Measurements from ENCODE around the gene FBXO41.
"Not testable (repeated sequence)": the region's sequence is repeated elsewhere in the genome, so short reads cannot be mapped to it uniquely, and the experiment has no call there.

The FBXO41 gene

DNA sequence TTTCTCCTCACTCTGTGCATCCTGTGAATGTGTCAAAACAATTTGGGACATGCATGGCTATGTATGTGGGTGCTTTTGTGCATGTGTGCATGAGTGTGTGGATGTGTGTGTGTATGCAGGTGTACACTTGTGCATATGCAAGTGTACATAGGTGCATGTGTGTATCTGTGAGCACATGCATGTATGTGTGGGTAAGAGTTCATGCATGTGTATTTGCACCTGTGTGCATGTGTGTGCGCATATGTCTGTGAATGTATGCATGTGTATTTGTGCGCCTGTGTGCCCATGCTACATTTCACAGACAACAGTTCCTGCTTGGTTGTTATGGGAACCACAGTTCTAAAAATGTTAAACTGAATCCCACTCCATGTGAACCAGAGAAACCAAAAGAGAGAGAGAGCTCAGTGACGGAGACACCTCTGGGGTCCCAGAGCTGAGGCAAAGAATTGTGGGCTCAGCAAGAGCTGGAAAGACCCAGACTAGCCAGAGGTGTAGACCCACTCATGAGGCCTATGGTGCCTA, 1.9 kb upstream of the FBXO41 start:
- no peak for DNase-seq

GRCh38 chr2:73285159-73285739, 971 bp upstream of the FBXO41 start:
- peak; percentile 26 to 54 for DNase-seq

DNA sequence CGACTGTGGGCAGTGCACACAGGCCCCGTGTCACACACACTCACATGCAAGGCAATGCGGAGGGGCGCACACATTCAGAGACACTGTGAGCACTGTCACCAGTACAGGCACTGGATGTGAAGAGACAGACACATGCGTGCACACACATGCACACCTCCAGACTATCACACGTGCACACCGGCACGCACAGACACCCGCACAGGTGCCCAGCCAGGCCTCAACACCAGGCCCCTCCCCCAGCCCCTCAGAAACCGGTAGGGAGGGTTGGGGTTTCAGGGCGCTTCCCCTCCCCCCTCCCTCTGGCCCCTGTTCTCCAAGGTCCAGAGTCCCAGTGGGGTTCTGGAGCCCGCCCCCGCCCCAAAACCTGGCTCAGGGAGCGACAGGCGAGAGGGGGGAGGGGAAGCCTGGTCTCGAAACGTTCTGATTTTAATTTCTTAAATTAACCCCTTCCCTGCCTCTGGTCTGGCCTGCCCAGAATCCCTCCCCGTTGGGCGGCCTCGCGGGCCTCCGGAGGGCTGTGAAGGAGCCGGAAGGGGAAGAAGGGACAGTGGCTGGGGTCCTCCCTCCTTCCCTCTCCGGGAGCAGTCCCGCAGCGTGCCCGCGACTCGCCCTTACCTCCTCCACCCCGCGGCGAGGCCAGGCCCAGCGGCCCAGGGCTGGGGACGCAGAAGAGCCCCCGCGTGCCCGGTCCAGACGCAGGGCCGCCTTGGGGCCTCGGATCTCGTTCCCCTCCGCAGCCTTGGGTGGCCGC, 558 bp downstream of the FBXO41 start:
- DNase-seq, result peak in 1 of 2 donors; percentile 10

DNA sequence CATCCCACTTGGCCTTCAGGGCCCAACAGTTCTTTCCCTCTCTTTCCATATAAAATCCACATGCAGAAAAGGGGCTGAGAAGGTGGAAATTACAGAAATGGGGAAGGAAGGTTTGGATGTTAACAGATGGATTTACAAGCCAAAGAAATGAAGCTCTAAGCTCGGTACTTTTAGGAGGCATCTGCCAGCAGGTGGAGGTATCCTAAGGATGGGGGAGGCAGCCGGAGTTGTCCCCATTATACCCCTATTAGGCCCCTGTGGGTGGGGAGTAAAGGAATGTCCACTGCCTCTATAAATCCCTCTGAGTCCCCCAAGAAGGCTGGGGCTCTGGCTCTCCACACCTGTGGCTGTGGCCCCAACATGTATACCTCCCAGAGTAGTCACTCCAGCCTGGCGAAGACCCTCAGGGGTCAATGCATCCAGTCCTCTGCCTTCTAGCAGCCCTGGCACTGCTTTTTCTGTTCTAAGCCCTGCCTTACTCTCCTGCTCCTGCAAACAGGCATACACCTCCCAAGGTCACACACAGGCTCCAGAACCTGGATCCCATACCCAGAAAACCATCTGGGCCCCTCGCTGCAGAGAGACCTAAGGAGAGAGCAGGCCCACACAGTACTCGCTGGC, 1.2 kb downstream of the FBXO41 start:
- DNase-seq, result no peak

- DNase-seq, result no peak
Observed at GRCh38 chr2:73281244-73281643, 3.0 kb downstream of the FBXO41 start.

DNA sequence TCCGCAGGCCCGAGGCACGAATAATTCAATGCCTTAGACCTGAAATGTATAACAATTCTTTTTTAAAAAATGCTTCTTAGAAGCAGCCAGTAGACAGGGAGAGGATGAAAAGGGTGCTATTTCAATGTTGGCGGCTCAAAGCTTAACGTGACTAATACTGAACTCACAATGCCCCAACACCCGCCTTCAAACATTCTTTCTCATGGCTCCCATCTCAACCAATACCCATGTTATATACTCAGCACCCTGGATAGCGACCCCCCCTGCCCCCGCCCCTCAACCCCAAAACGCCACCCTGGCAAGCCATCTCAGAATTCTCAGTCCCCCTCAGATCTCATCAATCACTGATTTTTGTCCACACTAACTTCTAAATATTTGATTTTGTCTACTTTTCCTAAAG, 4.4 kb downstream of the FBXO41 start:
- DNase-seq, result no peak

GRCh38 chr2:73272270-73272669, 12.0 kb downstream of the FBXO41 start:
- no peak for DNase-seq

GRCh38 chr2:73269686-73270465, 14.4 kb downstream of the FBXO41 start:
- no peak for DNase-seq

- DNase-seq, result peak; percentile 83 to 89
Observed at GRCh38 chr2:73268830-73269685, 15.2 kb downstream of the FBXO41 start.

DNA sequence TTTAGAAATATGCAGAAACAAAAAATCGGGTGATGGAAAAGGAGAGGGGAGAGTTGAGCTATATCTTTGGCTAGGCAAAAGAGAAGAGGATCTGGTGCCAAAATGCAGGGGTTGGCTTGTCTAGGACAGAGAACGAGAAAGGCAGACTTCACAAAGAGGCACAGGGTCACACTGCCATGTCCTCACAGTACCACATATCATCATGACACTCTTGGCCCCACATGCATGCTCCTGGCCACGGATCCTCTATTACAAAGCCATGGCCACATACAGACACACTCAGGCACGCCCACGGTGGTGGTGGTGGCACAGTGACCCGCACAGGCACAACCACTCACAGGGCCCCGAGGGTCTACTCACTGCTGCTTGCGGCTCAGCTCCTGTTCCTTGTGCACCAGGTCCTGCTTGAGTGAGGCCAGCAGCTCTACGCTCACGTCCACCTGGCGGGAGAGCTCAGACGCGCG, 15.9 kb downstream of the FBXO41 start:
- DNase-seq, result no peak

- DNase-seq, result no peak
Observed at GRCh38 chr2:73267008-73267407, 17.3 kb downstream of the FBXO41 start.

DNA sequence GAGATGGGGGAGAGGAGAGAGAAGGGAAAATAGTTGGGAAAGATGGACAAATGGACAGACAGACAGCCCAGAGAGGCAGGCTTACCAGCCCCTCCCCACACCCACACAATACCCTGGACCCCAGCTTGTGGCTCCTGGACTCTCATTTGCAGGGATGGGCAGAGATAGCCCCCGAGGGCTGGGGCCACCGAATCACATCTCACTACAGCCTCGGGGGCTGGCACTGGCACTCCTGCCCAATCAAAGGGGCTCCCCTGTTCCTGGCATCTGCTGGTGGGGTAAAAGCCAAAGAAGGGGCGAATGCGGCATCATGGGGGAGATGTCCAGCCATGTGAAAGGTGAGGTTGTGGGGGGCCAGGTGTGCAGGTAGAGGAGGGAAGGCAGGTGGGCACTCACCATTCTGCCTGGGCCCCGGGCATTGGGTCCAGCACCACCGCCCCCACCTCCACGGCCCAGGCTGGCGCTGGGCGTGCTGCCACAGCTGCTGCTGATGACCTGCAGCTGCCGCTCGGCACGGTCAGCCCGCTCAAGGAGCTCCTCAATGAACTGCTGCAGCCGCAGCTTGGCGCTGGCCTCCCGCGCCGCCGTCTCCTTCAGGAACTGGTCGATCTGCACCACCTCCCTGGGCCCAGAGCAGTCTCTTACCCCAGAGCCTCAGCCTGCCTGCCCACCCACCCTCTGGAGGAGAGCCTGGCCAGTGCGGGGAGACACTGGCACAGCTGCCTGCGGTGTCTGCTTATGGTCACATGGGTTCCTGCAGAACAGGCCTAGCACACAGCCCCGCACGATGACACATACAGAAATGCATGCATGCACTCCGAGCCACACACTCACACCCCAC, 18.0 kb downstream of the FBXO41 start:
- no peak for DNase-seq

DNA sequence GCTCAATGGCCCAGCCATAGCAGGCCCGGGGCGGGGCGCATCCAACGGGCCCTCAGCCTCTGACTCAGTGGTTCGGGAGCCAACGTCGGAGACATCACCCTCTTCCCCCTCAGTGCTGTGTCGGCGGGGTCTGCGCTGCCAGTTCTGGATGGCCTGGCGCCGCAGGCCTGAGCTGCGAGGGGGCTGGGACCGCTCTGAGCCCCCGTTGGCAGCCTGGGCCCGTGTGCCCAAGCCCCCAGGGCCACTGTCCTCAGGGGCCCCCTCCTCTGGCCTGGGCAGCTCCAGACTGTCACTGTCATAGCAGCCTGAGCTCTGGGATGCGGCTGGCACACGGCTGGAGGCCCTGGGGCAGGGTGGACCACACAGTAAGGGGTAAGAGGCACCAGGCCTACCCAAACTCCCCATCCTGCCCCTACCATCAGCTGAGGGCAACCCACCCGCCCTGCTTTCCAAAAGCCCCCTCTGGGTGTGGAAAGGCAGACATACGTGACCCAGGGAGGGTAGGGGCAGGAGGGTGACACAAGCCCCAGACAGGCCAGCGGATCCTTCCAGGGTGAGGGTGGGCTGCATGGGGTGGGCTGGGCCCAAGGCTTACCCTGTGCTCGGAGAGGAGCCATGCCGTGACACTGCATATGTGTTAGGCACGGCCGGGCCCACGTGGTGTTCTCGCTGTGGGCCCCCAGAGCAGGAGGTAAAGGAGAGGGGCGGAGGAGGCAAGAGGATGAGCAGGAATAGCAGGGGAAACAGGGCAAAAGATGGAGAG, 18.8 kb downstream of the FBXO41 start:
- DNase-seq, result no peak

DNA sequence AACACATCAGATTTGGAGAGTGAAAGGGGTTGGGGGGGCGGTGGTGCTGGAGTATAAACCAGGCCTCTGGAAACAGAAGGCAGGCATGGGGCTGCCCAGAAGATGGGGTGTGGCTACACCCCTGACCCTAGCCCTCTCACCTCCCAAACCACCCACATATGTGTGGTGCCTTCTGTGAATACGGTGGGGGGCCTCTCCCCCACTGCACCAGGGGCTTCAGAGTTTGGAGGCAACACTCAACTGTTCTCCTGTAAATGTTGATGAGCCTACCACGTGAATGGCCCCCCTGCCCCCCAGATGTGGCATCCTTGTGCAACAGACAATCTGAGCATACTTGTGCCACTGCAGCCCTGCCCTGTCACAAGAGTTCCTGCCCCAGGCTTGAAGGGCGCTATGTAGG, 19.5 kb downstream of the FBXO41 start:
- DNase-seq, result no peak

- DNase-seq, result no peak
Observed at GRCh38 chr2:73264332-73264606, 20.0 kb downstream of the FBXO41 start.

DNA sequence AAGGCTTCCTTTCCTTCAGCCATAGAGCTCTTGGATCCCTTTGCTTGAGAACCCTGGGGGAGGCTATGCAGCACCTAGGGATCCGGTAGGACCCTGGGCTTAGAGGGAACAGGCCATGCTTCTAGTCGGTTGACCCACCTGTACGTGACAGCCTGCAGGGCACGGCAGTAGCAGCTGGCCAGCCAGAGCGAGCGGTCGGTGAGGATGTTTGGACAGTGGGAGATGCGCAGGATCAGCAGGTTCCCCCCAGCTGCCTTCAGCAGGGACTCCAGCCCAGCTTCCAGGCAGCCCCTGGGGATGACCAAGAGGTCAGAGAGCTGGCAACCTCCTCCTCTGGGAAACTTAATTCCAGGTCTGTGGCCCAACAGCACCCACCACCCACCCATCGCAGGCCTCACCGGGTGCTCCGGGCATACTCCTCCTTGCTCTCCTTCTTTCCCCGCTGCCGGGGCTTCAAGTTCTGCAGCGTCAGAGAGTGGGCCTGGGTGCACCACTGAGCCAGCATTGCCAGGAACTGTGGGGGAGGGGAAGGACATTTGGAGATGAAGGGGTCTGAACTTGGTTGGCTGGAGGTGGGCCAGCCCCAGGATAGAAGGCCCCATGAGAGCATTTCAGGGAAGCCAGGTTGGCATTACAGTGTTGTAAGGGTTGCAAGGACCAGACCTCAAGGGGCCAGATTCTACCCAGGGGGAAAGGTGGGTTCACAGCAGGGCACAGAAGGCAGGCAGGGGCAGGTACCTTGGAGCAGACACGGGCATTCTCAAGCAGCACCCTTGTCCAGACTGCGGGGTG, 20.5 kb downstream of the FBXO41 start:
- no peak for DNase-seq

DNA sequence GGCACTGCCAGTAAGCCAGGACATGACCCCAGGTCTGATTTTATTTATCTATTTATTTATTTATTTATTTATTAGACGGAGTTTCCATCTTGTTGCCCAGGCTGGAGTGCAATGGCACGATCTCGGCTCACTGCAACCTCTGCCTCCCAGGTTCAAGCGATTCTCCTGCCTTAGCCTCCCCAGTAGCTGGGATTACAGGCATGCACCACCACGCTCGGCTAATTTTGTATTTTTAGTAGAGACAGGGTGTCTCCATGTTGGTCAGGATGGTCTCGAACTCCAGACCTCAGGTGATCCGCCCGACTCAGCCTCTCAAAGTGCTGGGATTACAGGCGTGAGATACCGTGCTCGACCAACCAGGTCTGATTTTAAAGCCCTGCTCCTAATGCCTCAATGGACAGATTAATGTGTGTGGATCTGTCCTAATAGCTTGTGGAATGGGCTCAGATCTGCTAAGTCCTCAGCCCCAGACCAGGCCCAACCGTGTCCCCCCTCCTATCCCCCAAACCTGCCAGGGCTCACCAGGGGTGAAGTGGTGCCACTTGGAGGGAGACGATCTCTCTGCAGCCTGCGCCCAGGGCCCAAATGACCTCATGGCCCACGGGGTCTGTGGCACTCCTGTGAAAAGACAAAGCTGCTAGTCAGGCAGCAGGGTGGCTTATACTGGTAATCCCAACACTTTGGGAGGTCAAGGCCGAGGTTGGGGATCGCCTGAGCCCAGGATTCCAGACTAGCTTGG, 21.4 kb downstream of the FBXO41 start:
- DNase-seq, result not testable (repeated sequence)

GRCh38 chr2:73262108-73262651, 22.1 kb downstream of the FBXO41 start:
- DNase-seq, result no peak

Measured in CD4-positive, alpha-beta T cell treated with Interferon alpha-2 for 1 hour (primary cell).